GM12878 (cell line): ENCODE measurements around the gene CHAF1A. TPM values are rescaled to one million over a fixed set of nuclear protein-coding genes. Genes with fewer than 3 reads are reported as not detected.

ENCODE experiments used
- ATAC-seq: fragments of 200-7000 bp; cut with Tn5 transposase; 3 replicates; pipeline ENCODE4 v1.9.1; 2020; ENCODE audit warnings: mild to moderate bottlenecking, moderate library complexity
- BruUV-seq: library from RNA; stranded (reverse); fragments of 400-500 nt; replicated peaks from 2 replicates; lab custom pipeline; 2021; lab: Mats Ljungman, UMichigan
- CTCF ChIA-PET: fragments of 300-600 bp; sonication (Branson Sonifier 250); formaldehyde crosslinking; extraction: SDS; loops from one replicate; lab custom pipeline; 2021; ENCODE audit warnings: inconsistent platforms; lab: Yijun Ruan, JAX
- POLR2A ChIA-PET: fragments of 350-600 bp; formaldehyde crosslinking; extraction: SDS; loops from one replicate; lab custom pipeline; 2021; ENCODE audit warnings: inconsistent platforms; lab: Charles Lee
- RAD21 ChIA-PET: fragments of 300-600 bp; sonication (Branson Sonifier 250); formaldehyde crosslinking; loops from one replicate; lab custom pipeline; 2023; ENCODE audit warnings: antibody characterized with exemption; ENCODE audit not compliant: unreplicated experiment; lab: Charles Lee
- SMC1A ChIA-PET: fragments of 300-600 bp; sonication (Branson Sonifier 250); formaldehyde crosslinking; loops from one replicate; lab custom pipeline; 2023; ENCODE audit not compliant: unreplicated experiment, uncharacterized antibody; lab: Charles Lee
- DNase-seq: peaks from one replicate; pipeline ENCODE4 v3.0.0-alpha.2; 2011; ENCODE audit warnings: low read depth, low spot score
- FAIRE-seq: peaks from 3 replicates; lab custom pipeline; 2011; peaks lifted over from hg19 to GRCh38; lab: Jason Lieb, UNC
- H2AFZ ChIP-seq: 2 replicates; pipeline ENCODE4 v1.6.0; 2011; ENCODE audit warnings: low read depth, low read length, control low read depth; ENCODE audit not compliant: control insufficient read depth
- H3K27ac ChIP-seq: 2 replicates; pipeline ENCODE4 v1.5.1; 2011; ENCODE audit warnings: control low read depth; ENCODE audit not compliant: control insufficient read depth, insufficient read depth
- H3K27me3 ChIP-seq, 2 experiments: replicated peaks in 1 of 2; 2 replicates each; pipeline versions ENCODE4 v1.6.0 to v1.6.1; 2011; ENCODE audit warnings: low read length in 1 of 2; ENCODE audit not compliant: control insufficient read depth in 2 of 2, insufficient read depth in 2 of 2
- H3K36me3 ChIP-seq, 2 experiments: 2 replicates each; pipeline ENCODE4 v1.5.1; 2011; ENCODE audit warnings: low read length in 1 of 2; ENCODE audit not compliant: control insufficient read depth in 2 of 2, insufficient read depth in 2 of 2
- H3K4me1 ChIP-seq: 2 replicates; pipeline ENCODE4 v1.6.1; 2011; ENCODE audit warnings: mild to moderate bottlenecking, low read length, moderate library complexity, mixed read lengths; ENCODE audit not compliant: control insufficient read depth, insufficient read depth
- H3K4me2 ChIP-seq: 2 replicates; pipeline ENCODE4 v1.6.0; 2011; ENCODE audit warnings: control low read depth; ENCODE audit not compliant: control insufficient read depth, insufficient read depth
- H3K4me3 ChIP-seq: fragments of 200-600 bp; sonication (generic); 2 replicates; pipeline ENCODE4 v1.5.1; 2016
- H3K79me2 ChIP-seq: 2 replicates; pipeline ENCODE4 v1.6.0; 2011; ENCODE audit warnings: low read length; ENCODE audit not compliant: control insufficient read depth, insufficient read depth
- H3K9ac ChIP-seq: 2 replicates; pipeline ENCODE4 v1.8.0; 2011; ENCODE audit warnings: low read length, control low read depth, mixed read lengths; ENCODE audit not compliant: control insufficient read depth, insufficient read depth
- H3K9me3 ChIP-seq: replicated peaks from 3 replicates; pipeline ENCODE4 v1.5.1; 2011; ENCODE audit warnings: mild to moderate bottlenecking, low read length; ENCODE audit not compliant: control insufficient read depth, insufficient read depth
- H4K20me1 ChIP-seq: 2 replicates; pipeline ENCODE4 v1.6.0; 2011; ENCODE audit not compliant: control insufficient read depth, insufficient read depth
- DPF2 ChIP-seq: fragments of 450-650 bp; IDR thresholded peaks from 2 replicates; pipeline ENCODE4 v1.6.1; 2017; ENCODE audit warnings: mild to moderate bottlenecking
- KLF5 ChIP-seq: fragments of 450-650 bp; IDR thresholded peaks from 2 replicates; pipeline ENCODE4 v1.6.1; 2014; ENCODE audit warnings: mild to moderate bottlenecking; ENCODE audit not compliant: partially characterized antibody
- MLLT1 ChIP-seq: fragments of 450-650 bp; IDR thresholded peaks from 2 replicates; pipeline ENCODE4 v1.6.1; 2016; ENCODE audit warnings: mild to moderate bottlenecking
- NFYA ChIP-seq: IDR thresholded peaks from 2 replicates; pipeline ENCODE4 v1.6.1; 2011; ENCODE audit warnings: low read depth, mild to moderate bottlenecking, low read length, improper control_type of control experiment, borderline replicate concordance
- POLR2A ChIP-seq: IDR thresholded peaks from 2 replicates; pipeline ENCODE4 v1.6.1; 2011; ENCODE audit warnings: low read depth, mild to moderate bottlenecking, low read length
- WGBS: methylation state at CpG from one replicate; pipeline ENCODE4 v1.1.6; 2016; ENCODE audit warnings: low lambda C conversion rate; ENCODE audit not compliant: insufficient replicate concordance, insufficient coverage; ENCODE audit errors: missing lambda C conversion rate; 5-methylcytosine and 5-hydroxymethylcytosine counted together
- in situ Hi-C: fragments of 300-500 bp; cut with MboI; formaldehyde crosslinking; loops from 9 replicates; pipeline ENCODE4 v1.14.3; 2018; ENCODE audit warnings: mixed read lengths
- intact Hi-C: fragments of 100-400 bp; cut with micrococcal nuclease; formaldehyde crosslinking; loops from one replicate; pipeline ENCODE4 v1.14.2; 2022; ENCODE audit not compliant: unreplicated experiment
- polyA plus RNA-seq, 11 experiments: library from polyadenylated mRNA; depleted of rRNA in 4 of 11; unstranded in 6 of 11; stranded (reverse) in 5 of 11; fragments of >200 nt; fragmentation: Nextera tagmentation in 4 of 11; fragmentation: Illumina TruSeq in 1 of 11; extraction: Ambion mirVana in 4 of 11; extraction: Trizol in 1 of 11; gene quantifications; 1 replicate in 1 of 11; 2 replicates in 10 of 11; pipeline versions ENCODE4 v1.2.1 to v1.2.3, GENCODE V29; 2011 to 2016; ENCODE audit warnings: inconsistent platforms in 2 of 11, missing spikeins in 2 of 11, low read depth in 1 of 11
- total RNA-seq, 4 experiments: library from RNA; depleted of rRNA in 3 of 4; stranded (reverse); fragments of >200 nt in 3 of 4; fragmentation: Illumina TruSeq in 1 of 4; extraction: Trizol in 1 of 4; gene quantifications; 2 replicates each; pipeline versions ENCODE4 v1.2.1 to v1.2.3, GENCODE V29; 2013 to 2021

The CHAF1A gene
- total and polyA plus RNA-seq, 10 of the 15 experiments (the other 5 are each of a cell fraction or from before 2014, with no cell fraction given), result 1.3 to 69.1 (median 34.2) TPM

- ChIA-PET RAD21 (no interaction called here), SMC1A (no interaction called here), POLR2A (interaction anchor here (1.1 kb wide), 1 partner anchor 9 kb away, joined by 3 read pairs; no protein-coding TSS in a partner anchor), CTCF (interaction anchor here (1.0 kb wide), 1 partner anchor 118 kb away, joined by 4 read pairs; no protein-coding TSS in a partner anchor)
- Histone ChIP-seq H3K79me2 (peaks cover 57% of the 10 kb centered on the region), H3K4me2 (no peak overlapping the region), H3K4me3 (no peak overlapping the region), H2AFZ (no peak overlapping the region), H3K27ac (no peak overlapping the region), H3K36me3 (peaks cover 11 to 23% of the 10 kb centered on the region in 2 experiments; a peak in 3 of 4 replicates), H3K9me3 (no peaks in the 10 kb centered on the region), H3K4me1 (peaks cover 17% of the 10 kb centered on the region), H4K20me1 (peaks cover 3% of the 10 kb centered on the region), H3K9ac (no peak overlapping the region), H3K27me3 (no peaks in the 10 kb centered on the region)
- ATAC-seq (no peak), FAIRE-seq (no peak), DNase-seq (no peak)
- in situ Hi-C loops (no loop called here), intact Hi-C loops (no loop called here)
- no peak for TF ChIP-seq KLF5
- TF ChIP-seq DPF2, result no peak
- no peak for TF ChIP-seq MLLT1
- TF ChIP-seq POLR2A, result 0 out of 2 replicates have a peak, but pooled peaks have one; percentile 35
- TF ChIP-seq NFYA, result no peak
- BruUV-seq, result no TSS peak
- 94% methylated on average over 15 of the region's 15 CpGs for WGBS
These were observed 17.0 kb upstream of the CHAF1A start for GRCh38 chr19:4385291-4386040.
